PC-9 (cell line): ENCODE results near the gene SLC25A44.

Source experiments
- EZH2 ChIP-seq: fragments of 200-600 bp; sonication (generic); IDR thresholded peaks from 2 replicates; pipeline ENCODE4 v1.8.0; 2017; ENCODE audit warnings: antibody characterized with exemption, low read depth
- TF ChIP-seq, protein P1 (sequence below): fragments of 200-600 bp; sonication (generic); conservative IDR thresholded peaks from 2 replicates; pipeline ENCODE4 v1.6.1; 2017; ENCODE audit warnings: mixed run types, antibody characterized with exemption, mild to moderate bottlenecking, moderate library complexity

- TF ChIP-seq, protein P1, sequence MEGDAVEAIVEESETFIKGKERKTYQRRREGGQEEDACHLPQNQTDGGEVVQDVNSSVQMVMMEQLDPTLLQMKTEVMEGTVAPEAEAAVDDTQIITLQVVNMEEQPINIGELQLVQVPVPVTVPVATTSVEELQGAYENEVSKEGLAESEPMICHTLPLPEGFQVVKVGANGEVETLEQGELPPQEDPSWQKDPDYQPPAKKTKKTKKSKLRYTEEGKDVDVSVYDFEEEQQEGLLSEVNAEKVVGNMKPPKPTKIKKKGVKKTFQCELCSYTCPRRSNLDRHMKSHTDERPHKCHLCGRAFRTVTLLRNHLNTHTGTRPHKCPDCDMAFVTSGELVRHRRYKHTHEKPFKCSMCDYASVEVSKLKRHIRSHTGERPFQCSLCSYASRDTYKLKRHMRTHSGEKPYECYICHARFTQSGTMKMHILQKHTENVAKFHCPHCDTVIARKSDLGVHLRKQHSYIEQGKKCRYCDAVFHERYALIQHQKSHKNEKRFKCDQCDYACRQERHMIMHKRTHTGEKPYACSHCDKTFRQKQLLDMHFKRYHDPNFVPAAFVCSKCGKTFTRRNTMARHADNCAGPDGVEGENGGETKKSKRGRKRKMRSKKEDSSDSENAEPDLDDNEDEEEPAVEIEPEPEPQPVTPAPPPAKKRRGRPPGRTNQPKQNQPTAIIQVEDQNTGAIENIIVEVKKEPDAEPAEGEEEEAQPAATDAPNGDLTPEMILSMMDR = peak; percentile 73
- no peak for TF ChIP-seq EZH2
These were observed at the start of gene SLC25A44 for GRCh38 chr1:156193488-156194299.
